ENCODE results near the gene SMU1.
"Not testable (repeated sequence)": the region's sequence is repeated elsewhere in the genome, so short reads cannot be mapped to it uniquely, and the experiment has no call there.

DNA sequence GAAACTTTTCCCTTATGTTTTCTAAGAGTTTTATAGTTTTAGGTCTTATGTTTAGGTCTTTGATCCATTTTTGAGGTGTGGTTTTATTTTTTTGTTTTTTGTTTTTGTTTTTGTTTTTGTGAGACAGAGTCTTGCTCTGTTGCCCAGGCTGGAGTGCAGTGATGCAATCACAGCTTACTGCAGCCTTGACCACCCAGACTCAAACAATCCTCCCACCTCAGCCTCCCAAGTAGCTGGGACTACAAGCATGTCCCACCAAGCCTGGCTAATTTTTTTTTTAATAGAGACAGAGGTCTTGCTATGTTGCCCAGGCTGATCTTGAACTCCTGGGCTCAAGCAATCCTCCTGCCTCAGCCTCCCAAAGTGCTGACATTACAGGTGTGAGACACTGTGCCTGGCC is 71.1 kb downstream of the SMU1 start:
- not testable (repeated sequence) for TF ChIP-seq POLR2A, EP300 (IDR thresholded peaks at IDR 0.05)

All from upper lobe of left lung (tissue), 4 donors.